OCI-LY7 (cell line): ENCODE results near the gene SLC17A9. TPM values are rescaled to one million over a fixed set of nuclear protein-coding genes. Genes with fewer than 3 reads are reported as not detected.

ENCODE experiments used
- BruUV-seq: library from RNA; stranded (reverse); fragments of 400-500 nt; replicated peaks from 2 replicates; lab custom pipeline; 2021; lab: Mats Ljungman, UMichigan
- CTCF ChIA-PET: fragments of 300-600 bp; sonication (Branson Sonifier 250); formaldehyde crosslinking; loops from one replicate; lab custom pipeline; 2022; ENCODE audit warnings: antibody characterized with exemption; ENCODE audit not compliant: unreplicated experiment; lab: Charles Lee
- POLR2A ChIA-PET: fragments of 300-600 bp; sonication (Branson Sonifier 250); formaldehyde crosslinking; loops from one replicate; lab custom pipeline; 2022; ENCODE audit warnings: antibody characterized with exemption; lab: Charles Lee
- DNase-seq: peaks from one replicate; pipeline ENCODE4 v3.0.0-alpha.2; 2015; ENCODE audit warnings: low spot score
- H2AFZ ChIP-seq: fragments of 200-600 bp; sonication (generic), shearing (Covaris generic); 2 replicates; pipeline ENCODE4 v1.6.1; 2014; ENCODE audit warnings: mild to moderate bottlenecking, antibody characterized with exemption, low read length, moderate library complexity
- H3K27ac ChIP-seq: fragments of 200-600 bp; sonication (generic); 2 replicates; pipeline ENCODE4 v1.5.1; 2014; ENCODE audit warnings: mixed run types, low read depth, mild to moderate bottlenecking, moderate library complexity, low read length, inconsistent platforms; ENCODE audit not compliant: poor library complexity, severe bottlenecking
- H3K36me3 ChIP-seq: fragments of 200-600 bp; sonication (generic); 2 replicates; pipeline ENCODE4 v1.6.1; 2014; ENCODE audit warnings: mild to moderate bottlenecking, antibody characterized with exemption, low read length, moderate library complexity, mixed read lengths; ENCODE audit not compliant: insufficient read depth
- H3K4me1 ChIP-seq: fragments of 200-600 bp; sonication (generic); 2 replicates; pipeline ENCODE4 v1.5.1; 2014; ENCODE audit warnings: mild to moderate bottlenecking, low read length; ENCODE audit not compliant: insufficient read depth, poor library complexity, severe bottlenecking
- H3K4me2 ChIP-seq: fragments of 200-600 bp; sonication (generic); 2 replicates; pipeline ENCODE4 v1.6.1; 2014; ENCODE audit warnings: mild to moderate bottlenecking, low read length
- H3K4me3 ChIP-seq: fragments of 200-600 bp; sonication (generic); 2 replicates; pipeline ENCODE4 v1.5.1; 2014; ENCODE audit warnings: mild to moderate bottlenecking, low read depth, low read length; ENCODE audit not compliant: poor library complexity, severe bottlenecking
- H3K79me2 ChIP-seq: fragments of 200-600 bp; sonication (generic); 2 replicates; pipeline ENCODE4 v1.6.1; 2016; ENCODE audit warnings: low read depth, mild to moderate bottlenecking, low read length, moderate library complexity, mixed read lengths; ENCODE audit not compliant: insufficient read depth
- H3K9me2 ChIP-seq: fragments of 200-600 bp; sonication (generic); 2 replicates; pipeline ENCODE4 v1.6.1; 2016; ENCODE audit warnings: mild to moderate bottlenecking, low read length, mixed read lengths; ENCODE audit not compliant: insufficient read depth
- H3K9me3 ChIP-seq: fragments of 200-600 bp; sonication (generic); 2 replicates; pipeline ENCODE4 v1.6.1; 2014; ENCODE audit warnings: mild to moderate bottlenecking, mixed run types, low read length, mixed read lengths
- H4K20me1 ChIP-seq: fragments of 200-600 bp; sonication (generic); 2 replicates; pipeline ENCODE4 v1.6.1; 2014; ENCODE audit warnings: mild to moderate bottlenecking, antibody characterized with exemption, low read length, moderate library complexity, mixed read lengths; ENCODE audit not compliant: insufficient read depth
- CTCF ChIP-seq: fragments of 200-600 bp; sonication (generic); conservative IDR thresholded peaks from 2 replicates; pipeline ENCODE4 v1.5.1; 2014; ENCODE audit warnings: mild to moderate bottlenecking, antibody characterized with exemption, low read length, moderate library complexity, mixed read lengths
- EZH2phosphoT487 ChIP-seq: fragments of 200-600 bp; sonication (generic); IDR thresholded peaks from 2 replicates; pipeline ENCODE4 v1.6.1; 2018; ENCODE audit warnings: low read depth, borderline replicate concordance, mild to moderate bottlenecking, mixed run types, antibody characterized with exemption, low read length, moderate library complexity, mixed read lengths
- intact Hi-C: fragments of 100-400 bp; cut with micrococcal nuclease; formaldehyde crosslinking; loops from one replicate; pipeline ENCODE4 v1.10.0; 2022; ENCODE audit not compliant: unreplicated experiment
- total RNA-seq, 2 experiments: library from RNA; depleted of rRNA in 1 of 2; stranded (reverse); fragments of >200 nt in 1 of 2; shearing (Covaris generic) in 1 of 2; gene quantifications; 2 replicates each; pipeline ENCODE4 v1.2.3, GENCODE V29; 2014 to 2022

SLC17A9 gene
- total RNA-seq, 2 experiments from 2014 or later, result 2.0 to 8.1 TPM

GRCh38 chr20:63015662-63016361, 63.3 kb downstream of the SLC17A9 start:
- intact Hi-C loops, result no loop called here
- Histone ChIP-seq H4K20me1 (no peaks in the 10 kb centered on the region), H3K4me1 (no peaks in the 10 kb centered on the region), H3K27ac (no peak overlapping the region), H3K9me2 (no peaks in the 10 kb centered on the region), H3K9me3 (peaks cover 13% of the 10 kb centered on the region; the same call in 1 of the 2 replicates), H3K4me2 (no peak overlapping the region), H3K36me3 (no peaks in the 10 kb centered on the region), H3K79me2 (no peaks in the 10 kb centered on the region), H3K4me3 (no peak overlapping the region), H2AFZ (no peak overlapping the region)
- no TSS peak for BruUV-seq
- CTCF ChIA-PET, result no interaction called here
- no peak for DNase-seq
- TF ChIP-seq EZH2phosphoT487, result no peak
- TF ChIP-seq CTCF, result no peak
- POLR2A ChIA-PET, result no interaction called here

- no peak for DNase-seq
- H3K9me2 ChIP-seq, result no peaks in the 10 kb centered on the region
- BruUV-seq, result no TSS peak
- no peak overlapping the region for H3K4me3 ChIP-seq
- no peaks in the 10 kb centered on the region for H3K4me1 ChIP-seq
- no peaks in the 10 kb centered on the region for H4K20me1 ChIP-seq
- H3K79me2 ChIP-seq, result no peaks in the 10 kb centered on the region
- H3K4me2 ChIP-seq, result no peak overlapping the region
- CTCF ChIA-PET, result no interaction called here
- POLR2A ChIA-PET, result no interaction called here
- intact Hi-C loops, result no loop called here
- TF ChIP-seq CTCF, result no peak
- TF ChIP-seq EZH2phosphoT487, result no peak
- H2AFZ ChIP-seq, result no peak overlapping the region
- no peak overlapping the region for H3K27ac ChIP-seq
- peaks cover 13% of the 10 kb centered on the region; the same call in 1 of the 2 replicates for H3K9me3 ChIP-seq
- H3K36me3 ChIP-seq, result no peaks in the 10 kb centered on the region
These were observed 64.1 kb downstream of the SLC17A9 start for GRCh38 chr20:63016514-63017075.
